HEK293T (cell line): ENCODE results near the gene KCNJ15.
"Not testable (repeated sequence)": the region's sequence is repeated elsewhere in the genome, so short reads cannot be mapped to it uniquely, and the experiment has no call there.

Source experiments
- CTCF ChIA-PET: fragments of 350-600 bp; formaldehyde crosslinking; extraction: SDS; loops from one replicate; lab custom pipeline; 2021; ENCODE audit warnings: antibody characterized with exemption, inconsistent platforms; lab: Yijun Ruan, JAX
- POLR2A ChIA-PET: fragments of 350-600 bp; formaldehyde crosslinking; extraction: SDS; loops from one replicate; lab custom pipeline; 2020; ENCODE audit warnings: antibody characterized with exemption, inconsistent platforms; lab: Yijun Ruan, JAX
- DNase-seq: peaks from one replicate; pipeline ENCODE4 v3.0.0; 2012; ENCODE audit warnings: mixed read lengths; ENCODE audit errors: extremely low spot score
- ARNT ChIP-seq: fragments of 450-650 bp; IDR thresholded peaks from 2 replicates; pipeline ENCODE4 v1.6.1; 2017; ENCODE audit warnings: mild to moderate bottlenecking
- BHLHE40 ChIP-seq: fragments of 450-650 bp; IDR thresholded peaks from 2 replicates; pipeline ENCODE4 v1.6.1; 2016; ENCODE audit warnings: mild to moderate bottlenecking, moderate library complexity, borderline replicate concordance
- CTBP1 ChIP-seq: fragments of 450-650 bp; IDR thresholded peaks from 2 replicates; pipeline ENCODE4 v1.6.1; 2016; ENCODE audit warnings: borderline replicate concordance
- ELF4 ChIP-seq: fragments of 450-650 bp; IDR thresholded peaks from 2 replicates; pipeline ENCODE4 v1.6.1; 2017; ENCODE audit warnings: antibody characterized with exemption
- FOXA1 ChIP-seq: fragments of 450-650 bp; IDR thresholded peaks from 2 replicates; pipeline ENCODE4 v1.6.1; 2016; ENCODE audit warnings: mild to moderate bottlenecking
- FOXK2 ChIP-seq: fragments of 450-650 bp; IDR thresholded peaks from 2 replicates; pipeline ENCODE4 v1.6.1; 2016; ENCODE audit warnings: mild to moderate bottlenecking
- FOXM1 ChIP-seq: fragments of 450-650 bp; IDR thresholded peaks from 2 replicates; pipeline ENCODE4 v1.6.1; 2017; ENCODE audit warnings: mild to moderate bottlenecking, borderline replicate concordance
- HDGF ChIP-seq: fragments of 450-650 bp; IDR thresholded peaks from 2 replicates; pipeline ENCODE4 v1.6.1; 2017; ENCODE audit warnings: antibody characterized with exemption, borderline replicate concordance
- L3MBTL2 ChIP-seq: fragments of 450-650 bp; conservative IDR thresholded peaks from 2 replicates; pipeline ENCODE4 v1.6.1; 2016; ENCODE audit warnings: mild to moderate bottlenecking
- LEF1 ChIP-seq: fragments of 450-650 bp; IDR thresholded peaks from 2 replicates; pipeline ENCODE4 v1.6.1; 2017; ENCODE audit warnings: mild to moderate bottlenecking, borderline replicate concordance
- NFRKB ChIP-seq: fragments of 450-650 bp; IDR thresholded peaks from 2 replicates; pipeline ENCODE4 v1.6.1; 2016; ENCODE audit warnings: mild to moderate bottlenecking, moderate library complexity
- SP1 ChIP-seq: fragments of 450-650 bp; IDR thresholded peaks from 2 replicates; pipeline ENCODE4 v1.6.1; 2017
- SUZ12 ChIP-seq: fragments of 450-650 bp; IDR thresholded peaks from 2 replicates; pipeline ENCODE4 v1.6.1; 2016; ENCODE audit warnings: mild to moderate bottlenecking
- TARDBP ChIP-seq: fragments of 450-650 bp; IDR thresholded peaks from 2 replicates; pipeline ENCODE4 v1.6.1; 2016
- ZNF384 ChIP-seq: fragments of 450-650 bp; IDR thresholded peaks from 2 replicates; pipeline ENCODE4 v1.6.1; 2016
- TF ChIP-seq, protein P1 (sequence below): fragments of 450-650 bp; IDR thresholded peaks from 2 replicates; pipeline ENCODE4 v1.6.1; 2016

Gene KCNJ15

DNA sequence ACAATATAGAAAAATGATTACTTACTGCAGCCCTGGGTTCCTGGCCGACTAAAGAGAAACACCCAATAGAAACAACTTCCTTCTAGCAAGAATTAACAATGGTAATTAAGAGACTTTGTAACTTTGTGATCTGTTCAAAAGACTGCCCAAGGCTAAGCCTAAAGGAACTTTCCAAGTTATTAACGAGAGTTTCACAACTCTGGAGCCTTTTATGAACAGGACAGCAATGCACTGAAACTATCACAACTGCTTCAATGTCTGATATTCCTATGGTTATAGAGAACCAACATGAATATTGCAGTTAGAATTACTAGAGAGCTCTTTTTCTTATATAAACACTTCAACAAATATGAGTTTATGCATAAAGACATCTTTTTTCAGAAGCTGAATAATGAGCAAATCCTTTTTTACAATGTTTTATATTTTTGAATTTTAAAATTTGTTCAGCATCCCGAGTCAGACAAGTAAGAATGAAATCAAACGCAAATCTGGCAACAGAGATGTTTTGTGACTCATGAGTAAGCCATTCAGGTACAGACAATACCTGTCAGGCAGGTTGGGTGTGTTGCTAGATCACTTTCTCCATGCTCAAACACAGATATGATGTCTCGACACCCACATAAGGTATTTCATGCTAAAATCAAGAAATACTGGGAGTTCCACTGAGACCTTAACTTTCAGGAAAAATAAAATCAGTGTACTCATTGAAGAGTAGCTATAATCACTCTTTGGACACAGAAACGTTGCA is 22.2 kb upstream of the KCNJ15 start:
- no peak for DNase-seq
- TF ChIP-seq ZNF384 (no peak), CTBP1 (no peak), ELF4 (no peak), L3MBTL2 (no peak), FOXA1 (no peak), SP1 (no peak), HDGF (no peak), NFRKB (no peak), SUZ12 (no peak), ARNT (no peak), FOXK2 (no peak), FOXM1 (no peak), TARDBP (no peak), LEF1 (no peak), BHLHE40 (no peak)
- TF ChIP-seq, protein P1, sequence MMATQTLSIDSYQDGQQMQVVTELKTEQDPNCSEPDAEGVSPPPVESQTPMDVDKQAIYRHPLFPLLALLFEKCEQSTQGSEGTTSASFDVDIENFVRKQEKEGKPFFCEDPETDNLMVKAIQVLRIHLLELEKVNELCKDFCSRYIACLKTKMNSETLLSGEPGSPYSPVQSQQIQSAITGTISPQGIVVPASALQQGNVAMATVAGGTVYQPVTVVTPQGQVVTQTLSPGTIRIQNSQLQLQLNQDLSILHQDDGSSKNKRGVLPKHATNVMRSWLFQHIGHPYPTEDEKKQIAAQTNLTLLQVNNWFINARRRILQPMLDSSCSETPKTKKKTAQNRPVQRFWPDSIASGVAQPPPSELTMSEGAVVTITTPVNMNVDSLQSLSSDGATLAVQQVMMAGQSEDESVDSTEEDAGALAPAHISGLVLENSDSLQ = no peak
- ChIA-PET CTCF (no interaction called here), POLR2A (no interaction called here)

DNA sequence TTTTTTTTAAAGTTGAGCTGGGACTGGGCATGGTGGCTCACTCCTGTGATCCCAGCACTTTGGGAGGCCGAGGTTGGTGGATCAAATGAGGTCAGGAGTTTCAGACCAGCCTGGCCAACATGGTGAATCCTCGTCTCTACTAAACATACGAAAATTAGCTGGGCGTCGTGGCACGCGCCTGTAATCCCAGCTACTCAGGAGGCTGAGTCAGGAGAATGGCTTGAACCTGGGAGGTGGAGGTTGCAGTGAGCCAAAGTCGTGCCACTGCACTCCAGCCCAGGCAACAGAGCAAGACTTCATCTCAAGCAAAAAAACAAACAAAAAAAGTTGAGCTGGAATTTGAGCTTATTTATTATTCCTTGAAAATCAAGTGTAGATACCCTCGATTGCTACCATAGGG is 21.5 kb upstream of the KCNJ15 start:
- CTCF ChIA-PET, DNase-seq, POLR2A ChIA-PET: not testable (repeated sequence)

DNA sequence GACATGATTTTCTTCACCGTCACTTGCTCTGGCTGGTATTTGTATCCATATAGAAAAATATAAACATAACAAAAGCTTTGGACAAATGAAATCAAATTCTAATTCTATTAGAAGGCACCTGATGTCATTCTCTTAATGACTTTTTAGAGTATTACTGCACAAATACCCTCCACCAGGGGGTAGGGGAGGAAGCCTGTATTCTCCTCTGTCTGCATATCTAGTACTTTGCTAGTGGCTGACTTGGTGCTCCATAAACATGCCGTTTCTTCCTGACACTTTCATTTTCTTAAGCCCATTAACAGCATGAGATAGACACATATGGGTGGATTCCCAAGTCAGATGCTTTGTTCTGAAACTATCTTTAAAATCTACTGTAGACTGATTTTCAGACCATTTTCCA is 20.6 kb upstream of the KCNJ15 start:
- POLR2A ChIA-PET = no interaction called here
- CTCF ChIA-PET = no interaction called here
- DNase-seq = no peak
- TF ChIP-seq ZNF384 (no peak), CTBP1 (no peak), FOXM1 (no peak), ELF4 (no peak), NFRKB (no peak), HDGF (no peak), L3MBTL2 (no peak), FOXK2 (no peak), SUZ12 (no peak), BHLHE40 (no peak), SP1 (no peak), FOXA1 (no peak), LEF1 (no peak), ARNT (no peak)
- TF ChIP-seq, protein P1 = no peak

DNA sequence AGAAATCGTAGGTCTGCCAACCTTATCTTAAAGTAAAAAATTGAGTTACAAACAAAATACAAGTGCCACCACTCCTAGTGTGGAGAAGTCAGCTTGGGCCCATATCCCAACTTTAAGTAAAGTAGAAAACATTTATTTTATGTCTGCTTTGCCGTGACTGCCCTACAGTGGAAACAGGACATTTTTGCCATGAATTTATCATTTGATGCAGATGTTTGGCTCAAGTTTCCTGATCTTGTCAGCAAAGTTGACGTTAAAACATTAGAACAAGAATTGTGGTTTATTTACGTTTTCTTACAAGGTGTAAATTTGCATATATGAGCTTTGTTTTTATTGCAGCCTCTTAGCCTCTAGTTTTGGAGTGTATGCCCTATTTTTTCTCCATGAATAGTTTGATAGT is 17.1 kb upstream of the KCNJ15 start:
- ChIA-PET POLR2A (no interaction called here), CTCF (no interaction called here)
- DNase-seq = no peak
- TF ChIP-seq FOXK2 (no peak), SUZ12 (no peak), L3MBTL2 (no peak), BHLHE40 (no peak), CTBP1 (no peak), TARDBP (no peak), NFRKB (no peak), ARNT (no peak), HDGF (no peak)
- TF ChIP-seq, protein P1 = no peak

DNA sequence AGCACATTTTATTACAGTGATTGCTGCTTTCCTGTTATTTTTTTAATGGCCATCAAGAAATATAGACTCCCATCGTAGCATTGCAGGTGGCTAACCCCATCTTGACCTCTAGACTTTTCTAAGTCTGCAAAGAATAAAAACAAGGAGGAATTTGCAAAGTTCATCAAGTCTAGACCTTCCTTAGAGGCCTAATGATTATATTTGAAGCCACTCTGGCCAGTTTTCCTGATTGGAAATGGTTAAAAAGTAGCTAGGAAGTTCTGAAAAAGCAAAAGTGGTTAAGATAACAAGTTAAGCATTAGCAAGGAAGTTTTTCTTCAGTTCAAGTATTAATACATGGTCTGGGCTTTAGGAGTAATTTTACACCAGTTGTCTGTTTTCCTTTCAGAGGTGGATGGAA is 16.7 kb upstream of the KCNJ15 start:
- ChIA-PET POLR2A (no interaction called here), CTCF (no interaction called here)
- TF ChIP-seq HDGF = no peak
- TF ChIP-seq ELF4 = no peak
- TF ChIP-seq TARDBP = no peak
- TF ChIP-seq L3MBTL2 = no peak
- TF ChIP-seq SP1 = no peak
- TF ChIP-seq FOXM1 = no peak
- no peak for TF ChIP-seq ZNF384
- TF ChIP-seq BHLHE40 = no peak
- no peak for TF ChIP-seq FOXK2
- TF ChIP-seq LEF1 = no peak
- no peak for TF ChIP-seq NFRKB
- no peak for TF ChIP-seq ARNT
- TF ChIP-seq CTBP1 = no peak
- DNase-seq = no peak

DNA sequence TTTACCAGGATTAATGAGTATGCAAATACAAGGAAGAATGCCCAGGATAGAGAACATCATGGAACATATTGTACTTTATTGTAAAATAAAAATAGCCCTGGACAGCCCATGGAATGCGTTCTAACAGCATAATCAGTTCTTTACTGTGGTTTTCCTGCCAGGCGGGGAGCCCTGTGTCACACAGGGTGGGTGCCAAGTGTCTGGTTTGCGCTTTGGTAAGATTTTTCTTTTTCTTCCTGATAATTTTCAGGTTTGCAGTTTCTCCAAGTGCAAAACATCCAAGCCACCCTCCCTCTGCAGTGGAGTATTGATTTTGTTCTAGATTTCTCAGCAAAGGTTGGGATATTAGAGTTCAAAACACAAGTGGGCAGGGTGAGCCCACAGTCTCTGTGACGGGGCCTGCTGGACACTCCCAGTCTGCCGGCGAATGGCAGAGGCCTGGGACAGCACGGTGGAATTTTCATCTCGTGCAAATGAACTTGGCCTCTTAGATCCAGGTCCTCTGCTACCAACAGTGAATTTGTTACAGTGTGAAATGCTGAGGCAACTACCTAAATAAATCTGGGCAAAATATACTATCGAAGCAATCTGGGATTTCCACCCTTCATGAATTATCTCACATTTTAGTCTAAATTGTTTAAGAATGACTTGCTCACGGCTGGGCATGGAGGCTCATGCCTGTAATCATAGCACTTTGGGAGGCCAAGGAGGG is 15.6 kb upstream of the KCNJ15 start:
- TF ChIP-seq FOXM1 = no peak
- no peak for TF ChIP-seq FOXA1
- TF ChIP-seq CTBP1 = no peak
- TF ChIP-seq L3MBTL2 = no peak
- TF ChIP-seq, protein P1 = no peak
- CTCF ChIA-PET = no interaction called here
- POLR2A ChIA-PET = no interaction called here
- no peak for DNase-seq
